ENCODE measurements around the gene ADAM10. TPM values are rescaled to one million over a fixed set of nuclear protein-coding genes. Genes with fewer than 3 reads are reported as not detected.
"Not testable (repeated sequence)": the region's sequence is repeated elsewhere in the genome, so short reads cannot be mapped to it uniquely, and the experiment has no call there.

The ADAM10 gene
- total RNA-seq, 1 experiment from 2014 or later, result 159 TPM

- Histone ChIP-seq H4K20me1 (ENCODE audit: control insufficient read depth, insufficient read depth, insufficient read length) (no peaks in the 10 kb centered on the region), H4K91ac (ENCODE audit: insufficient read length, low read depth, low read length) (no peak overlapping the region), H3T11ph (ENCODE audit: low read length) (no peak overlapping the region), H3K4me1 (ENCODE audit: insufficient read depth, low read length) (no peaks in the 10 kb centered on the region), H3K9me3 (ENCODE audit: control insufficient read depth, low read depth, low read length) (no peaks in the 10 kb centered on the region), H3K79me1 (ENCODE audit: insufficient read depth, low read depth, low read length, poor library complexity, severe bottlenecking) (no peaks in the 10 kb centered on the region), H2AFZ (ENCODE audit: low read length) (no peak overlapping the region), H2BK20ac (ENCODE audit: low read depth, low read length, poor library complexity, severe bottlenecking) (no peak overlapping the region), H3K79me2 (ENCODE audit: insufficient read depth, low read length) (no peaks in the 10 kb centered on the region), H3K56ac (ENCODE audit: insufficient read length, low read depth, low read length) (no peak overlapping the region), H4K8ac (replicated peaks; ENCODE audit: insufficient read length, low read depth, low read length) (no peak overlapping the region), H2BK15ac (ENCODE audit: low read depth, low read length) (no peak overlapping the region), H3K27me3 (ENCODE audit: insufficient read depth, low read length) (no peaks in the 10 kb centered on the region), H4K5ac (ENCODE audit: insufficient read length, low read depth, low read length) (no peak overlapping the region), H2BK12ac (ENCODE audit: insufficient read length, low read depth, low read length) (no peak overlapping the region), H3K9ac (ENCODE audit: extremely low read depth, insufficient read length, low read length) (no peak overlapping the region), H3K23ac (ENCODE audit: insufficient read length, low read depth, low read length) (no peak overlapping the region), H3K18ac (ENCODE audit: insufficient read length, low read depth, low read length) (no peak overlapping the region), H3K4me2 (ENCODE audit: insufficient read depth, insufficient read length, low read length) (no peak overlapping the region), H3K23me2 (ENCODE audit: insufficient read length, low read depth, low read length, poor library complexity, severe bottlenecking) (no peaks in the 10 kb centered on the region), H3K4ac (ENCODE audit: low read depth, low read length) (no peak overlapping the region), H3K14ac (ENCODE audit: insufficient read depth, low read length) (no peak overlapping the region), H3K27ac (ENCODE audit: insufficient read length, low read depth, low read length) (no peak overlapping the region), H2AK5ac (ENCODE audit: insufficient read length, low read length) (no peak overlapping the region), H2BK120ac (ENCODE audit: low read depth, low read length, poor library complexity, severe bottlenecking) (no peak overlapping the region), H2BK5ac (ENCODE audit: insufficient read length, low read length) (no peak overlapping the region)
- no CpG with 5 or more reads among the region's 3 CpGs for WGBS (ENCODE audit: extremely low coverage, insufficient read length, low lambda C conversion rate)
- Mint-ChIP-seq H3K36me3 (ENCODE audit: insufficient read depth in 1 of 3, low read depth in 3 of 3) (peaks cover 36 to 58% (median 58%) of the 10 kb centered on the region in 3 experiments), H3K9me3 (no peaks in the 10 kb centered on the region), H3K4me3 (no peak overlapping the region), H3K4me1 (peaks cover 11 to 12% of the 10 kb centered on the region in 2 experiments), H3K27ac (peak overlapping the region in 1 of 3 experiments; percentile 83; a peak in 1 of 7 replicates), H3K27me3 (ENCODE audit: low read depth) (no peaks in the 10 kb centered on the region)
- no peak for TF ChIP-seq CTCF (conservative IDR thresholded peaks at IDR 0.05)
- DNase-seq, result no peak
Observed at GRCh38 chr15:58622877-58623276, 126.6 kb downstream of the ADAM10 start.

- Mint-ChIP-seq H3K36me3 (ENCODE audit: insufficient read depth in 1 of 3, low read depth in 3 of 3) (peaks cover 42 to 50% (median 48%) of the 10 kb centered on the region in 3 experiments), H3K27ac (peak overlapping the region in 1 of 3 experiments; percentile 27; a peak in 1 of 7 replicates)
- H3K4ac ChIP-seq (ENCODE audit: low read depth, low read length), result not testable (repeated sequence)
Observed at GRCh38 chr15:58620268-58620667, 129.2 kb downstream of the ADAM10 start.

More at GRCh38 chr15:58620268-58620667, 129.2 kb downstream of the ADAM10 start:
- not testable (repeated sequence) for H4K8ac ChIP-seq (replicated peaks; ENCODE audit: insufficient read length, low read depth, low read length); H3K9me3 Mint-ChIP-seq; H3K4me3 Mint-ChIP-seq; H3K9me3 ChIP-seq (ENCODE audit: control insufficient read depth, low read depth, low read length); H2BK15ac ChIP-seq (ENCODE audit: low read depth, low read length); H3K27ac ChIP-seq (ENCODE audit: insufficient read length, low read depth, low read length); H3K14ac ChIP-seq (ENCODE audit: insufficient read depth, low read length); H2AFZ ChIP-seq (ENCODE audit: low read length); H2BK20ac ChIP-seq (ENCODE audit: low read depth, low read length, poor library complexity, severe bottlenecking); H2BK5ac ChIP-seq (ENCODE audit: insufficient read length, low read length); H3K27me3 ChIP-seq (ENCODE audit: insufficient read depth, low read length); H4K5ac ChIP-seq (ENCODE audit: insufficient read length, low read depth, low read length); H2AK5ac ChIP-seq (ENCODE audit: insufficient read length, low read length); DNase-seq; H4K20me1 ChIP-seq (ENCODE audit: control insufficient read depth, insufficient read depth, insufficient read length); H3K23ac ChIP-seq (ENCODE audit: insufficient read length, low read depth, low read length); H4K91ac ChIP-seq (ENCODE audit: insufficient read length, low read depth, low read length); H3K18ac ChIP-seq (ENCODE audit: insufficient read length, low read depth, low read length); H3K9ac ChIP-seq (ENCODE audit: extremely low read depth, insufficient read length, low read length); H3K56ac ChIP-seq (ENCODE audit: insufficient read length, low read depth, low read length); H2BK120ac ChIP-seq (ENCODE audit: low read depth, low read length, poor library complexity, severe bottlenecking); H3K79me2 ChIP-seq (ENCODE audit: insufficient read depth, low read length); H3K23me2 ChIP-seq (ENCODE audit: insufficient read length, low read depth, low read length, poor library complexity, severe bottlenecking); H3K4me1 ChIP-seq (ENCODE audit: insufficient read depth, low read length); H3K27me3 Mint-ChIP-seq (ENCODE audit: low read depth); H3T11ph ChIP-seq (ENCODE audit: low read length); H3K79me1 ChIP-seq (ENCODE audit: insufficient read depth, low read depth, low read length, poor library complexity, severe bottlenecking); H2BK12ac ChIP-seq (ENCODE audit: insufficient read length, low read depth, low read length); H3K4me2 ChIP-seq (ENCODE audit: insufficient read depth, insufficient read length, low read length)
- peaks cover 9 to 11% of the 10 kb centered on the region in 2 experiments for H3K4me1 Mint-ChIP-seq

Measured in H9 (cell line).